HepG2 (cell line): ENCODE results near the gene ABCD1. TPM values are rescaled to one million over a fixed set of nuclear protein-coding genes. Genes with fewer than 3 reads are reported as not detected.

Experiments used
- GABPB1 ChIP-seq: IDR thresholded peaks from 2 replicates; pipeline ENCODE4 v1.6.1; 2016; ENCODE audit warnings: mild to moderate bottlenecking, missing genetic modification reagents, moderate library complexity, missing compliant biosample characterization
- KDM3A ChIP-seq: IDR thresholded peaks from 2 replicates; pipeline ENCODE4 v1.6.1; 2018; ENCODE audit warnings: low read depth, missing compliant biosample characterization
- POLR2G ChIP-seq: fragments of 200-400 bp; formaldehyde crosslinking; IDR thresholded peaks from 2 replicates; pipeline ENCODE4 v1.6.1; 2018; ENCODE audit warnings: mild to moderate bottlenecking, low read depth, low read length, moderate library complexity
- SATB2 ChIP-seq: sonication (generic); formaldehyde crosslinking; IDR thresholded peaks from 2 replicates; pipeline ENCODE4 v1.5.0; 2020; ENCODE audit warnings: missing genetic modification reagents
- ZMAT3 ChIP-seq: sonication (generic); formaldehyde crosslinking; conservative IDR thresholded peaks from 2 replicates; pipeline ENCODE4 v1.7.0; 2021; ENCODE audit warnings: missing genetic modification reagents
- ZNF256 ChIP-seq: sonication (generic); formaldehyde crosslinking; conservative IDR thresholded peaks from 2 replicates; pipeline ENCODE4 v1.4.0; 2020; ENCODE audit warnings: missing genetic modification reagents
- ZNF329 ChIP-seq: sonication (generic); formaldehyde crosslinking; IDR thresholded peaks from 2 replicates; pipeline ENCODE4 v1.9.0; 2021; ENCODE audit warnings: low read depth, mild to moderate bottlenecking, missing genetic modification reagents
- polyA plus RNA-seq, 8 experiments: library from polyadenylated mRNA; depleted of rRNA in 3 of 8; stranded (reverse) in 7 of 8; unstranded in 1 of 8; fragments of >200 nt; fragmentation: Illumina TruSeq in 4 of 8; extraction: Trizol in 4 of 8; gene quantifications; 2 replicates each; pipeline versions ENCODE4 v1.2.1 to v1.2.3, GENCODE V29; 2011 to 2016; ENCODE audit warnings: low read depth in 4 of 8, missing spikeins in 1 of 8, mixed read lengths in 1 of 8; ENCODE audit not compliant: insufficient read depth in 1 of 8
- total RNA-seq, 5 experiments: library from RNA; depleted of rRNA; stranded (reverse); fragments of >200 nt; fragmentation: Illumina TruSeq; extraction: Trizol; gene quantifications; 2 replicates each; pipeline ENCODE4 v1.2.3, GENCODE V29; 2016; ENCODE audit warnings: low read depth in 1 of 5
- TF ChIP-seq, protein P1 (sequence below): sonication (generic); formaldehyde crosslinking; IDR thresholded peaks from 2 replicates; pipeline ENCODE4 v1.4.0; 2020; ENCODE audit warnings: missing genetic modification reagents, borderline replicate concordance
- TF ChIP-seq, protein P2 (sequence below): sonication (generic); formaldehyde crosslinking; IDR thresholded peaks from 2 replicates; pipeline ENCODE4 v1.4.0; 2020; ENCODE audit warnings: mild to moderate bottlenecking, missing genetic modification reagents
- TF ChIP-seq, protein P3 (sequence below): sonication (generic); formaldehyde crosslinking; IDR thresholded peaks from 2 replicates; pipeline ENCODE4 v1.4.0; 2020; ENCODE audit warnings: missing genetic modification reagents
- TF ChIP-seq, protein P4 (sequence below): sonication (generic); formaldehyde crosslinking; IDR thresholded peaks from 2 replicates; pipeline ENCODE4 v1.5.0; 2020; ENCODE audit warnings: missing genetic modification reagents, mild to moderate bottlenecking, borderline replicate concordance
- TF ChIP-seq, protein P5 (sequence below): IDR thresholded peaks from 2 replicates; pipeline ENCODE4 v1.6.1; 2012; ENCODE audit warnings: low read length, improper control_type of control experiment
- TF ChIP-seq, protein P6 (sequence below): sonication (generic); formaldehyde crosslinking; IDR thresholded peaks from 2 replicates; pipeline ENCODE4 v1.9.0; 2022; ENCODE audit warnings: missing genetic modification reagents, mild to moderate bottlenecking, borderline replicate concordance
- TF ChIP-seq, protein P7 (sequence below): sonication (generic); formaldehyde crosslinking; IDR thresholded peaks from 2 replicates; pipeline ENCODE4 v1.4.0; 2020; ENCODE audit warnings: mild to moderate bottlenecking, missing genetic modification reagents

Gene ABCD1
- total and polyA plus RNA-seq, 2 of the 13 experiments (the other 11 are each of a cell fraction or from before 2014, with no cell fraction given), result 11.4 to 15.9 TPM

DNA sequence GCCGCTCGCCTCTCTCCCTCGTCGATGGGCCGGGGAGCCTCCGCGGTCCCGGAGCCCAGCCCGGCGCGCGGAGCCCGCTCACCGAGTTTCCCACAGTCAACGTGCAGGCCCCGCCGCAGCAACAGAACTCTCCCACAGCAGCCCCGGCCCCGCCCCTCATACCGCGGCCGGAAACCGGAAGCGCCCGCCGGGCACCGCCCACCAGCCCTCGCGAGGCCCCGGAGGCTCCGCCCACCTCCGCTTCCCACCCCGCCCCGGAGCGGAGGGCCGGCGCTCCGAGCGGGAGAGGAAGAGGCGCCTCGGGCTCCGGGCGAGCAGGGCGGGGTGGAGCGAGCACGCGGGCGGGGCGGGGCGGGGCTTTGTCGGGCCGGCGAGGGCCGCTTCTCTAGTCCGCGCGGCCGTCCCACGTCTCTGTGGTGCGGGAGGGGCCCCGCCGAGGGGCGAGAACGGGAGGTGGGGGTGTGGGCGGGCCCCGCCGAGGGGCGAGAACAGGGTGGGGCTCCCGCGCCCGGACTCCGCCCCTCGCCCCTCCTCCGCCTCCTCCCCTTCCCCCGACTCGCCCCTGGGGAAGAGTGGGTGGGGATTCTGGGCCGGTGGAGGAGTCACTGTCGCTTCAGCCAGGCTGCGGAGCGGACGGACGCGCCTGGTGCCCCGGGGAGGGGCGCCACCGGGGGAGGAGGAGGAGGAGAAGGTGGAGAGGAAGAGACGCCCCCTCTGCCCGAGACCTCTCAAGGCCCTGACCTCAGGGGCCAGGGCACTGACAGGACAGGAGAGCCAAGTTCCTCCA lies at the start of gene ABCD1, which contains the start of gene BCAP31 (continued):
- TF ChIP-seq, protein P1, sequence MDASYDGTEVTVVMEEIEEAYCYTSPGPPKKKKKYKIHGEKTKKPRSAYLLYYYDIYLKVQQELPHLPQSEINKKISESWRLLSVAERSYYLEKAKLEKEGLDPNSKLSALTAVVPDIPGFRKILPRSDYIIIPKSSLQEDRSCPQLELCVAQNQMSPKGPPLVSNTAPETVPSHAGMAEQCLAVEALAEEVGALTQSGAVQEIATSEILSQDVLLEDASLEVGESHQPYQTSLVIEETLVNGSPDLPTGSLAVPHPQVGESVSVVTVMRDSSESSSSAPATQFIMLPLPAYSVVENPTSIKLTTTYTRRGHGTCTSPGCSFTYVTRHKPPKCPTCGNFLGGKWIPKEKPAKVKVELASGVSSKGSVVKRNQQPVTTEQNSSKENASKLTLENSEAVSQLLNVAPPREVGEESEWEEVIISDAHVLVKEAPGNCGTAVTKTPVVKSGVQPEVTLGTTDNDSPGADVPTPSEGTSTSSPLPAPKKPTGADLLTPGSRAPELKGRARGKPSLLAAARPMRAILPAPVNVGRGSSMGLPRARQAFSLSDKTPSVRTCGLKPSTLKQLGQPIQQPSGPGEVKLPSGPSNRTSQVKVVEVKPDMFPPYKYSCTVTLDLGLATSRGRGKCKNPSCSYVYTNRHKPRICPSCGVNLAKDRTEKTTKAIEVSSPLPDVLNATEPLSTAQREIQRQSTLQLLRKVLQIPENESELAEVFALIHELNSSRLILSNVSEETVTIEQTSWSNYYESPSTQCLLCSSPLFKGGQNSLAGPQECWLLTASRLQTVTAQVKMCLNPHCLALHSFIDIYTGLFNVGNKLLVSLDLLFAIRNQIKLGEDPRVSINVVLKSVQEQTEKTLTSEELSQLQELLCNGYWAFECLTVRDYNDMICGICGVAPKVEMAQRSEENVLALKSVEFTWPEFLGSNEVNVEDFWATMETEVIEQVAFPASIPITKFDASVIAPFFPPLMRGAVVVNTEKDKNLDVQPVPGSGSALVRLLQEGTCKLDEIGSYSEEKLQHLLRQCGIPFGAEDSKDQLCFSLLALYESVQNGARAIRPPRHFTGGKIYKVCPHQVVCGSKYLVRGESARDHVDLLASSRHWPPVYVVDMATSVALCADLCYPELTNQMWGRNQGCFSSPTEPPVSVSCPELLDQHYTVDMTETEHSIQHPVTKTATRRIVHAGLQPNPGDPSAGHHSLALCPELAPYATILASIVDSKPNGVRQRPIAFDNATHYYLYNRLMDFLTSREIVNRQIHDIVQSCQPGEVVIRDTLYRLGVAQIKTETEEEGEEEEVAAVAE (CRISPR knock-in tag), result 0 out of 2 replicates have a peak, but pooled peaks have one; percentile 57
- TF ChIP-seq, protein P2, sequence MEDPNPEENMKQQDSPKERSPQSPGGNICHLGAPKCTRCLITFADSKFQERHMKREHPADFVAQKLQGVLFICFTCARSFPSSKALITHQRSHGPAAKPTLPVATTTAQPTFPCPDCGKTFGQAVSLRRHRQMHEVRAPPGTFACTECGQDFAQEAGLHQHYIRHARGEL (CRISPR knock-in tag), result no peak
- TF ChIP-seq, protein P3, sequence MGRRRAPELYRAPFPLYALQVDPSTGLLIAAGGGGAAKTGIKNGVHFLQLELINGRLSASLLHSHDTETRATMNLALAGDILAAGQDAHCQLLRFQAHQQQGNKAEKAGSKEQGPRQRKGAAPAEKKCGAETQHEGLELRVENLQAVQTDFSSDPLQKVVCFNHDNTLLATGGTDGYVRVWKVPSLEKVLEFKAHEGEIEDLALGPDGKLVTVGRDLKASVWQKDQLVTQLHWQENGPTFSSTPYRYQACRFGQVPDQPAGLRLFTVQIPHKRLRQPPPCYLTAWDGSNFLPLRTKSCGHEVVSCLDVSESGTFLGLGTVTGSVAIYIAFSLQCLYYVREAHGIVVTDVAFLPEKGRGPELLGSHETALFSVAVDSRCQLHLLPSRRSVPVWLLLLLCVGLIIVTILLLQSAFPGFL (CRISPR knock-in tag), result no peak
- TF ChIP-seq POLR2G, result peak; percentile 90
- TF ChIP-seq GABPB1 (CRISPR knock-in tag), result peak; percentile 88
- TF ChIP-seq, protein P4, sequence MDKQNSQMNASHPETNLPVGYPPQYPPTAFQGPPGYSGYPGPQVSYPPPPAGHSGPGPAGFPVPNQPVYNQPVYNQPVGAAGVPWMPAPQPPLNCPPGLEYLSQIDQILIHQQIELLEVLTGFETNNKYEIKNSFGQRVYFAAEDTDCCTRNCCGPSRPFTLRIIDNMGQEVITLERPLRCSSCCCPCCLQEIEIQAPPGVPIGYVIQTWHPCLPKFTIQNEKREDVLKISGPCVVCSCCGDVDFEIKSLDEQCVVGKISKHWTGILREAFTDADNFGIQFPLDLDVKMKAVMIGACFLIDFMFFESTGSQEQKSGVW (CRISPR knock-in tag), result no peak
- TF ChIP-seq, protein P5, sequence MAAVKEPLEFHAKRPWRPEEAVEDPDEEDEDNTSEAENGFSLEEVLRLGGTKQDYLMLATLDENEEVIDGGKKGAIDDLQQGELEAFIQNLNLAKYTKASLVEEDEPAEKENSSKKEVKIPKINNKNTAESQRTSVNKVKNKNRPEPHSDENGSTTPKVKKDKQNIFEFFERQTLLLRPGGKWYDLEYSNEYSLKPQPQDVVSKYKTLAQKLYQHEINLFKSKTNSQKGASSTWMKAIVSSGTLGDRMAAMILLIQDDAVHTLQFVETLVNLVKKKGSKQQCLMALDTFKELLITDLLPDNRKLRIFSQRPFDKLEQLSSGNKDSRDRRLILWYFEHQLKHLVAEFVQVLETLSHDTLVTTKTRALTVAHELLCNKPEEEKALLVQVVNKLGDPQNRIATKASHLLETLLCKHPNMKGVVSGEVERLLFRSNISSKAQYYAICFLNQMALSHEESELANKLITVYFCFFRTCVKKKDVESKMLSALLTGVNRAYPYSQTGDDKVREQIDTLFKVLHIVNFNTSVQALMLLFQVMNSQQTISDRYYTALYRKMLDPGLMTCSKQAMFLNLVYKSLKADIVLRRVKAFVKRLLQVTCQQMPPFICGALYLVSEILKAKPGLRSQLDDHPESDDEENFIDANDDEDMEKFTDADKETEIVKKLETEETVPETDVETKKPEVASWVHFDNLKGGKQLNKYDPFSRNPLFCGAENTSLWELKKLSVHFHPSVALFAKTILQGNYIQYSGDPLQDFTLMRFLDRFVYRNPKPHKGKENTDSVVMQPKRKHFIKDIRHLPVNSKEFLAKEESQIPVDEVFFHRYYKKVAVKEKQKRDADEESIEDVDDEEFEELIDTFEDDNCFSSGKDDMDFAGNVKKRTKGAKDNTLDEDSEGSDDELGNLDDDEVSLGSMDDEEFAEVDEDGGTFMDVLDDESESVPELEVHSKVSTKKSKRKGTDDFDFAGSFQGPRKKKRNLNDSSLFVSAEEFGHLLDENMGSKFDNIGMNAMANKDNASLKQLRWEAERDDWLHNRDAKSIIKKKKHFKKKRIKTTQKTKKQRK, result no peak
- TF ChIP-seq, protein P6, sequence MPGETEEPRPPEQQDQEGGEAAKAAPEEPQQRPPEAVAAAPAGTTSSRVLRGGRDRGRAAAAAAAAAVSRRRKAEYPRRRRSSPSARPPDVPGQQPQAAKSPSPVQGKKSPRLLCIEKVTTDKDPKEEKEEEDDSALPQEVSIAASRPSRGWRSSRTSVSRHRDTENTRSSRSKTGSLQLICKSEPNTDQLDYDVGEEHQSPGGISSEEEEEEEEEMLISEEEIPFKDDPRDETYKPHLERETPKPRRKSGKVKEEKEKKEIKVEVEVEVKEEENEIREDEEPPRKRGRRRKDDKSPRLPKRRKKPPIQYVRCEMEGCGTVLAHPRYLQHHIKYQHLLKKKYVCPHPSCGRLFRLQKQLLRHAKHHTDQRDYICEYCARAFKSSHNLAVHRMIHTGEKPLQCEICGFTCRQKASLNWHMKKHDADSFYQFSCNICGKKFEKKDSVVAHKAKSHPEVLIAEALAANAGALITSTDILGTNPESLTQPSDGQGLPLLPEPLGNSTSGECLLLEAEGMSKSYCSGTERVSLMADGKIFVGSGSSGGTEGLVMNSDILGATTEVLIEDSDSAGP (CRISPR knock-in tag), result no peak
- TF ChIP-seq ZNF329, result no peak
- TF ChIP-seq ZMAT3 (CRISPR knock-in tag), result no peak
- TF ChIP-seq ZNF256, result no peak
- TF ChIP-seq, protein P7, sequence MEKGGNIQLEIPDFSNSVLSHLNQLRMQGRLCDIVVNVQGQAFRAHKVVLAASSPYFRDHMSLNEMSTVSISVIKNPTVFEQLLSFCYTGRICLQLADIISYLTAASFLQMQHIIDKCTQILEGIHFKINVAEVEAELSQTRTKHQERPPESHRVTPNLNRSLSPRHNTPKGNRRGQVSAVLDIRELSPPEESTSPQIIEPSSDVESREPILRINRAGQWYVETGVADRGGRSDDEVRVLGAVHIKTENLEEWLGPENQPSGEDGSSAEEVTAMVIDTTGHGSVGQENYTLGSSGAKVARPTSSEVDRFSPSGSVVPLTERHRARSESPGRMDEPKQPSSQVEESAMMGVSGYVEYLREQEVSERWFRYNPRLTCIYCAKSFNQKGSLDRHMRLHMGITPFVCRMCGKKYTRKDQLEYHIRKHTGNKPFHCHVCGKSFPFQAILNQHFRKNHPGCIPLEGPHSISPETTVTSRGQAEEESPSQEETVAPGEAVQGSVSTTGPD, result no peak
- no peak for TF ChIP-seq KDM3A
- no peak for TF ChIP-seq SATB2 (CRISPR knock-in tag)
